DOHH2 (cell line): ENCODE data around the gene ATXN7.

Experiments used
- H3F3A ChIP-seq: fragments of 200-600 bp; sonication (generic), shearing (Covaris generic); 2 replicates; pipeline ENCODE4 v1.6.0; 2016; ENCODE audit warnings: antibody characterized with exemption, mild to moderate bottlenecking; ENCODE audit not compliant: control insufficient read depth, insufficient read depth
- H3K27ac ChIP-seq: fragments of 200-600 bp; sonication (generic); 2 replicates; pipeline ENCODE4 v1.5.1; 2014; ENCODE audit warnings: low read depth, mild to moderate bottlenecking, low read length, moderate library complexity
- H3K27me3 ChIP-seq: fragments of 200-600 bp; sonication (generic); 2 replicates; pipeline ENCODE4 v1.6.1; 2014; ENCODE audit warnings: mild to moderate bottlenecking, low read length, mixed read lengths; ENCODE audit not compliant: control insufficient read depth
- H3K36me3 ChIP-seq: fragments of 200-600 bp; sonication (generic); 2 replicates; pipeline ENCODE4 v1.6.1; 2014; ENCODE audit warnings: mild to moderate bottlenecking, low read length, moderate library complexity, mixed read lengths; ENCODE audit not compliant: control insufficient read depth
- H3K4me1 ChIP-seq: fragments of 200-600 bp; sonication (generic); 2 replicates; pipeline ENCODE4 v1.6.1; 2014; ENCODE audit warnings: mild to moderate bottlenecking, low read length, mixed read lengths; ENCODE audit not compliant: control insufficient read depth
- H3K4me2 ChIP-seq: fragments of 200-600 bp; sonication (generic); 2 replicates; pipeline ENCODE4 v1.6.0; 2014; ENCODE audit warnings: mild to moderate bottlenecking, low read length, moderate library complexity
- H3K4me3 ChIP-seq: fragments of 200-600 bp; sonication (generic); 2 replicates; pipeline ENCODE4 v1.5.1; 2014; ENCODE audit warnings: mild to moderate bottlenecking, low read length, mixed read lengths
- H3K79me2 ChIP-seq: fragments of 200-600 bp; sonication (generic); 2 replicates; pipeline ENCODE4 v1.6.1; 2014; ENCODE audit warnings: mild to moderate bottlenecking, low read length, mixed read lengths; ENCODE audit not compliant: control insufficient read depth
- H3K9me2 ChIP-seq: fragments of 200-600 bp; sonication (generic); replicated peaks from 2 replicates; pipeline ENCODE4 v1.6.1; 2014; ENCODE audit warnings: mild to moderate bottlenecking, low read length, mixed read lengths; ENCODE audit not compliant: control insufficient read depth
- H3K9me3 ChIP-seq: fragments of 200-600 bp; sonication (generic); 2 replicates; pipeline ENCODE4 v1.6.1; 2014; ENCODE audit warnings: antibody characterized with exemption, low read length, mixed read lengths; ENCODE audit not compliant: control insufficient read depth, insufficient read depth
- H4K20me1 ChIP-seq: fragments of 200-600 bp; sonication (generic); 2 replicates; pipeline ENCODE4 v1.6.0; 2014; ENCODE audit warnings: low read depth, mild to moderate bottlenecking, antibody characterized with exemption, low read length, moderate library complexity; ENCODE audit not compliant: control insufficient read depth, insufficient read depth
- CTCF ChIP-seq: fragments of 200-600 bp; sonication (generic); IDR thresholded peaks from one replicate; pipeline ENCODE4 v1.5.1; 2014; ENCODE audit warnings: antibody characterized with exemption, mild to moderate bottlenecking, low read depth, low read length; ENCODE audit not compliant: poor library complexity, severe bottlenecking
- EZH2phosphoT487 ChIP-seq: fragments of 200-600 bp; sonication (generic); IDR thresholded peaks from 2 replicates; pipeline ENCODE4 v1.6.1; 2017; ENCODE audit warnings: borderline replicate concordance, mild to moderate bottlenecking, antibody characterized with exemption, low read length, moderate library complexity, mixed read lengths

ATXN7 gene

DNA sequence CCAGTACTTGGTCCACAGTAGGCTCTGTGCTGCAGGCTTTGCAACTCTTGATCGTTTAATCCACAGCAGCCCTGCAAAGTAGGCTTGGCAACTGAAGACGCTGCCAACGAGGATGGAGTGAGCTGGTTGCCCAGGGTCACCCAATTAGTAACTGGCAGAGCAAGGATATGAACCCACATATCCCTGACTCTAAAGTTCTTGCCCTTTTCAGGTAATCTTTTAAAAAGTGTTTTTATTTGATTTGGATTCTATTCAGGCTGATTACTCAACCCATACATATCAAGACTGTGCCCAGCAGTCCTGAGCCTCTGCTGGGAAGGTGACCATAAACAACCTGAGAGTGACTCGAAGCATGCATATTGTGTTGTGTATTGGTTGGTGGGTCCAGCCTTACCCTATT is 109.3 kb downstream of the ATXN7 start:
- Histone ChIP-seq H3K9me2 (no peaks in the 10 kb centered on the region), H3K36me3 (peaks cover 28% of the 10 kb centered on the region), H3K27ac (no peak overlapping the region), H3F3A (0 out of 2 replicates have a peak, but pooled peaks cover 5% of the 10 kb centered on the region), H4K20me1 (peaks cover 3% of the 10 kb centered on the region; the same call in 1 of the 2 replicates), H3K9me3 (no peaks in the 10 kb centered on the region), H3K4me2 (no peak overlapping the region), H3K79me2 (peaks cover 46% of the 10 kb centered on the region), H3K4me3 (no peak overlapping the region), H3K4me1 (peaks cover 12% of the 10 kb centered on the region), H3K27me3 (no peaks in the 10 kb centered on the region)
- TF ChIP-seq EZH2phosphoT487 (no peak), CTCF (no peak)

GRCh38 chr3:63973406-63973805 is 109.7 kb downstream of the ATXN7 start:
- peaks cover 42% of the 10 kb centered on the region for H3K79me2 ChIP-seq
- peaks cover 28% of the 10 kb centered on the region for H3K36me3 ChIP-seq
- no peaks in the 10 kb centered on the region for H3K9me2 ChIP-seq
- no peaks in the 10 kb centered on the region for H3K9me3 ChIP-seq
- no peak overlapping the region for H3K4me2 ChIP-seq
- peaks cover 8% of the 10 kb centered on the region for H3K4me1 ChIP-seq
- H4K20me1 ChIP-seq = peaks cover 3% of the 10 kb centered on the region; the same call in 1 of the 2 replicates
- H3K4me3 ChIP-seq = no peak overlapping the region
- H3K27me3 ChIP-seq = no peaks in the 10 kb centered on the region
- no peak overlapping the region for H3K27ac ChIP-seq
- 0 out of 2 replicates have a peak, but pooled peaks cover under 1% of the 10 kb centered on the region for H3F3A ChIP-seq
- TF ChIP-seq CTCF (no peak), EZH2phosphoT487 (no peak)

GRCh38 chr3:63974451-63974850 is 110.8 kb downstream of the ATXN7 start:
- TF ChIP-seq EZH2phosphoT487 (no peak), CTCF (no peak)
- peaks cover 22% of the 10 kb centered on the region for H3K36me3 ChIP-seq
- peaks cover 31% of the 10 kb centered on the region for H3K79me2 ChIP-seq
- no peaks in the 10 kb centered on the region for H3K4me1 ChIP-seq
- no peak overlapping the region for H3K27ac ChIP-seq
- H4K20me1 ChIP-seq = peaks cover 3% of the 10 kb centered on the region; the same call in 1 of the 2 replicates
- no peaks in the 10 kb centered on the region for H3F3A ChIP-seq
- no peaks in the 10 kb centered on the region for H3K9me2 ChIP-seq
- no peaks in the 10 kb centered on the region for H3K9me3 ChIP-seq
- no peak overlapping the region for H3K4me2 ChIP-seq
- H3K27me3 ChIP-seq = no peaks in the 10 kb centered on the region
- no peak overlapping the region for H3K4me3 ChIP-seq

- peaks cover 24% of the 10 kb centered on the region for H3K79me2 ChIP-seq
These were observed 112.1 kb downstream of the ATXN7 start for GRCh38 chr3:63975723-63976122.

More at GRCh38 chr3:63975723-63976122, 112.1 kb downstream of the ATXN7 start:
- H3K27me3 ChIP-seq = no peaks in the 10 kb centered on the region
- no peaks in the 10 kb centered on the region for H3K9me3 ChIP-seq
- no peak overlapping the region for H3K4me2 ChIP-seq
- TF ChIP-seq CTCF (no peak), EZH2phosphoT487 (no peak)
- H3K36me3 ChIP-seq = peaks cover 30% of the 10 kb centered on the region
- H4K20me1 ChIP-seq = no peaks in the 10 kb centered on the region
- no peaks in the 10 kb centered on the region for H3K4me1 ChIP-seq
- no peaks in the 10 kb centered on the region for H3F3A ChIP-seq
- no peak overlapping the region for H3K4me3 ChIP-seq
- H3K9me2 ChIP-seq = no peaks in the 10 kb centered on the region
- no peak overlapping the region for H3K27ac ChIP-seq
